Measurements from ENCODE around the gene DOCK2. TPM values are rescaled to one million over a fixed set of nuclear protein-coding genes. Genes with fewer than 3 reads are reported as not detected.
"Not testable (repeated sequence)": the region's sequence is repeated elsewhere in the genome, so short reads cannot be mapped to it uniquely, and the experiment has no call there.

Gene DOCK2
- total RNA-seq, 2 experiments from 2014 or later: 189 to 198 TPM

DNA sequence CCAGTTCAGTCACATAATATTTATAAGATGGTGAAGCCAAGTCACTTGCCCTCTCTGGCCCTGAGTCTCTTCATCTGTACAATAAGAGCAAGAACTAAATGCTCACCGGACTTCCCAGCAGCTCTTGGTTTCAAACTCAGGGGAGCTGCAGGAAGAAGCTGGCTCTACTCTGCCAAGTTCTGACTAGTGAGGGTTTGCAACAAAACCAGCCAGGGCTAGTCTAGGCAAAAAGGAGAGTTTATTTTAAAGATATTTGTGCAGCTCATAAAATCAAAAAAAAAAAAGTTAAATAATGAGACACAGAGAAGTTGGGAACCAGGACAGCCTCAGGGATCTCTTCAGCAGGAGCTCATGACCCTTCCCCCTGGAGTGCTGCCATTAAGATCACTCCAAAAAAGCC is 107.3 kb downstream of the DOCK2 start:
- intact Hi-C loops (cut with DNase I, micrococcal nuclease): no loop called here
- Mint-ChIP-seq H3K36me3 (ENCODE audit: low read depth) (peaks cover 52% of the 10 kb centered on the region), H3K4me3 (no peak overlapping the region), H3K9me3 (ENCODE audit: low read depth) (no peaks in the 10 kb centered on the region), H3K27ac (no peak overlapping the region), H3K4me1 (peaks cover 10% of the 10 kb centered on the region), H3K27me3 (no peaks in the 10 kb centered on the region)
- ATAC-seq (no peak), DNase-seq (no peak)
- ChIA-PET POLR2A (interaction anchor here (0.6 kb wide), 1 partner anchor 38 kb away, joined by 8 read pairs; no protein-coding TSS in a partner anchor), CTCF (no interaction called here)

GRCh38 chr5:169745441-169746146 is 108.5 kb downstream of the DOCK2 start:
- H3K4me3 Mint-ChIP-seq: no peak overlapping the region
- ChIA-PET POLR2A (no interaction called here), CTCF (interaction anchor here (1.0 kb wide), 1 partner anchor 59 kb away, joined by 3 read pairs; no protein-coding TSS in a partner anchor)
- peaks cover 10% of the 10 kb centered on the region for H3K4me1 Mint-ChIP-seq
- DNase-seq (no peak), ATAC-seq (peak; percentile 47)
- no peaks in the 10 kb centered on the region for H3K27me3 Mint-ChIP-seq
- peaks cover 55% of the 10 kb centered on the region for H3K36me3 Mint-ChIP-seq (ENCODE audit: low read depth)
- intact Hi-C loops (cut with DNase I, micrococcal nuclease): no loop called here
- H3K27ac Mint-ChIP-seq: peak overlapping the region; percentile 3
- no peaks in the 10 kb centered on the region for H3K9me3 Mint-ChIP-seq (ENCODE audit: low read depth)

GRCh38 chr5:169746147-169746694 is 109.1 kb downstream of the DOCK2 start:
- no peaks in the 10 kb centered on the region for H3K9me3 Mint-ChIP-seq (ENCODE audit: low read depth)
- peaks cover 54% of the 10 kb centered on the region for H3K36me3 Mint-ChIP-seq (ENCODE audit: low read depth)
- peaks cover 10% of the 10 kb centered on the region for H3K4me1 Mint-ChIP-seq
- ATAC-seq: peak; percentile 51
- intact Hi-C loops (cut with DNase I, micrococcal nuclease): no loop called here
- no peak overlapping the region for H3K4me3 Mint-ChIP-seq
- no peak for DNase-seq
- no peaks in the 10 kb centered on the region for H3K27me3 Mint-ChIP-seq
- ChIA-PET POLR2A (no interaction called here), CTCF (interaction anchor here (0.9 kb wide), 1 partner anchor 9 kb away, joined by 4 read pairs; no protein-coding TSS in a partner anchor)
- peak overlapping the region; percentile 39 for H3K27ac Mint-ChIP-seq

GRCh38 chr5:169748174-169748573 is 111.1 kb downstream of the DOCK2 start:
- ATAC-seq (no peak), DNase-seq (no peak)
- intact Hi-C loops (cut with DNase I, micrococcal nuclease): no loop called here
- H3K4me1 Mint-ChIP-seq: peaks cover 10% of the 10 kb centered on the region
- H3K36me3 Mint-ChIP-seq (ENCODE audit: low read depth): peaks cover 60% of the 10 kb centered on the region
- H3K27me3 Mint-ChIP-seq: no peaks in the 10 kb centered on the region
- no peak overlapping the region for H3K27ac Mint-ChIP-seq
- CTCF ChIA-PET: interaction anchor here (0.6 kb wide), 2 partner anchors 31 to 185 kb away, joined by 3 read pairs; no protein-coding TSS in a partner anchor
- POLR2A ChIA-PET: no interaction called here
- no peak overlapping the region for H3K4me3 Mint-ChIP-seq
- H3K9me3 Mint-ChIP-seq (ENCODE audit: low read depth): no peaks in the 10 kb centered on the region

- POLR2A ChIA-PET: interaction anchor here (0.5 kb wide), 1 partner anchor 1122 kb away, joined by 3 read pairs; no protein-coding TSS in a partner anchor
- no peak for ATAC-seq
Observed at GRCh38 chr5:169749295-169749694, 112.2 kb downstream of the DOCK2 start.

GRCh38 chr5:169751490-169751889 is 114.4 kb downstream of the DOCK2 start:
- ATAC-seq (no peak), DNase-seq (no peak)
- no peaks in the 10 kb centered on the region for H3K9me3 Mint-ChIP-seq (ENCODE audit: low read depth)
- ChIA-PET CTCF (interaction anchor here (0.6 to 0.9 kb wide), 4 partner anchors 10 to 945 kb away, joined by 3 read pairs; no protein-coding TSS in a partner anchor), POLR2A (no interaction called here)
- H3K4me1 Mint-ChIP-seq: no peaks in the 10 kb centered on the region
- intact Hi-C loops (cut with DNase I, micrococcal nuclease): no loop called here
- no peak overlapping the region for H3K4me3 Mint-ChIP-seq
- H3K36me3 Mint-ChIP-seq (ENCODE audit: low read depth): peaks cover 45% of the 10 kb centered on the region
- no peak overlapping the region for H3K27ac Mint-ChIP-seq
- H3K27me3 Mint-ChIP-seq: no peaks in the 10 kb centered on the region

More at GRCh38 chr5:169749295-169749694, 112.2 kb downstream of the DOCK2 start:
- Mint-ChIP-seq H3K36me3 (ENCODE audit: low read depth) (peaks cover 58% of the 10 kb centered on the region), H3K4me3 (no peak overlapping the region), H3K4me1 (peaks cover 10% of the 10 kb centered on the region), H3K9me3 (ENCODE audit: low read depth) (no peaks in the 10 kb centered on the region), H3K27me3 (no peaks in the 10 kb centered on the region), H3K27ac (no peak overlapping the region)
- CTCF ChIA-PET: no interaction called here
- no peak for DNase-seq
- intact Hi-C loops (cut with DNase I, micrococcal nuclease): no loop called here

- H3K27ac Mint-ChIP-seq; DNase-seq; H3K4me1 Mint-ChIP-seq; H3K4me3 Mint-ChIP-seq; POLR2A ChIA-PET; H3K27me3 Mint-ChIP-seq; ATAC-seq; H3K9me3 Mint-ChIP-seq (ENCODE audit: low read depth); intact Hi-C loops (cut with DNase I, micrococcal nuclease): not testable (repeated sequence)
- peaks cover 44% of the 10 kb centered on the region for H3K36me3 Mint-ChIP-seq (ENCODE audit: low read depth)
- CTCF ChIA-PET: interaction anchor here (0.9 kb wide), 1 partner anchor 18 kb away, joined by 3 read pairs; no protein-coding TSS in a partner anchor
Observed at GRCh38 chr5:169752566-169752965, 115.5 kb downstream of the DOCK2 start.

DNA sequence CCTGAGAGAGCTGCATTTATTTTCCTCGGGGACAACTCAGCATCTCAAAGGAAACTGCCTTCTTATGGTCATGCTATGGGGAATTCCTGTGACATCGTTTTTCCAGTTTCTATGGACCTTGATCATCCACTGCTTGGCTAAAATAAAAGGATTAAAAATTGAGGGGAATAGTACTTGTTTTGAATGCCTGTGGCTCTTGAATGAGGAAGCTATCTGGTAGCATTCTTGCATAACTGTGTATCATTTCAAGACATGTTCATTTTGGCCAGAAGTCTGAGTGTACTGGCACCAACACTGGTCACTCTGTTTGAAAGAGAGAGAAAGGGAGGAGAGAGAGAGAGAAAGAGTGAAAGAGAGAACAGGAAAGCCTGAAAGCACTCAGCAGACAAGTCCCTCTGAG is 116.7 kb downstream of the DOCK2 start:
- Mint-ChIP-seq H3K36me3 (ENCODE audit: low read depth) (peaks cover 44% of the 10 kb centered on the region), H3K4me1 (no peaks in the 10 kb centered on the region), H3K9me3 (ENCODE audit: low read depth) (no peaks in the 10 kb centered on the region), H3K27me3 (no peaks in the 10 kb centered on the region), H3K4me3 (no peak overlapping the region), H3K27ac (peak overlapping the region; percentile 22)
- ChIA-PET POLR2A (no interaction called here), CTCF (interaction anchor here (1.3 kb wide), 1 partner anchor 10 kb away, joined by 4 read pairs; no protein-coding TSS in a partner anchor)
- intact Hi-C loops (cut with DNase I, micrococcal nuclease): no loop called here
- DNase-seq (no peak), ATAC-seq (no peak)

- POLR2A ChIA-PET: no interaction called here
- H3K4me3 Mint-ChIP-seq: no peak overlapping the region
- no peaks in the 10 kb centered on the region for H3K27me3 Mint-ChIP-seq
- H3K9me3 Mint-ChIP-seq (ENCODE audit: low read depth): no peaks in the 10 kb centered on the region
- DNase-seq (no peak), ATAC-seq (no peak)
- intact Hi-C loops (cut with DNase I, micrococcal nuclease): no loop called here
- H3K27ac Mint-ChIP-seq: no peak overlapping the region
- H3K36me3 Mint-ChIP-seq (ENCODE audit: low read depth): peaks cover 42% of the 10 kb centered on the region
- CTCF ChIA-PET: no interaction called here
- no peaks in the 10 kb centered on the region for H3K4me1 Mint-ChIP-seq
Observed at GRCh38 chr5:169754737-169755136, 117.7 kb downstream of the DOCK2 start.

- no peak overlapping the region for H3K27ac Mint-ChIP-seq
- ATAC-seq (no peak), DNase-seq (no peak)
- no peak overlapping the region for H3K4me3 Mint-ChIP-seq
- H3K9me3 Mint-ChIP-seq (ENCODE audit: low read depth): no peaks in the 10 kb centered on the region
- peaks cover 40% of the 10 kb centered on the region for H3K36me3 Mint-ChIP-seq (ENCODE audit: low read depth)
- H3K4me1 Mint-ChIP-seq: no peaks in the 10 kb centered on the region
- POLR2A ChIA-PET: no interaction called here
- H3K27me3 Mint-ChIP-seq: no peaks in the 10 kb centered on the region
- CTCF ChIA-PET: no interaction called here
- intact Hi-C loops (cut with DNase I, micrococcal nuclease): no loop called here
Observed at GRCh38 chr5:169756071-169756765, 119.1 kb downstream of the DOCK2 start.

DNA sequence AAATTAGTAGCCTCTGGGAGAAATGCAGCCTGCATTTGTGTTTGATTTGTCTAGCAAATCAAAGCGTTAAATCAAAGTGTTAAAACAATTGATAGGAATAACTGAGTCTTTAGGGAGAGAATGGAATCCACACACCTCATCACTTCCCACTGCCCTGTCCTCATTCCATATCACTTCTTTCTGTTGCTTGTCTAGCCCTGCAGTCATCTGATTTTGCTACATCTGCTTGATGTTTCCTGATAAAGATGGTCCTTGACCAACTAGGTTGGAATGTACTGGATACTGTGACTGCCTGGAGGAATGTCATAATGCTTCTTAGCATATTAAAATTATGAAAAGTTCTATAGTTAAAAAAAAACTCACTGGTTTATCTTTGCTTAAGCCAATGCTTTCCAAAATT is 119.9 kb downstream of the DOCK2 start:
- intact Hi-C loops (cut with DNase I, micrococcal nuclease): no loop called here
- no peaks in the 10 kb centered on the region for H3K4me1 Mint-ChIP-seq
- DNase-seq: no peak
- no peaks in the 10 kb centered on the region for H3K27me3 Mint-ChIP-seq
- no peak overlapping the region for H3K27ac Mint-ChIP-seq
- ChIA-PET CTCF (no interaction called here), POLR2A (no interaction called here)
- ATAC-seq: no peak
- no peak overlapping the region for H3K4me3 Mint-ChIP-seq
- H3K36me3 Mint-ChIP-seq (ENCODE audit: low read depth): peaks cover 38% of the 10 kb centered on the region
- H3K9me3 Mint-ChIP-seq (ENCODE audit: low read depth): no peaks in the 10 kb centered on the region

- POLR2A ChIA-PET: no interaction called here
- no peak overlapping the region for H3K4me3 Mint-ChIP-seq
- H3K27me3 Mint-ChIP-seq: no peaks in the 10 kb centered on the region
- no peak for ATAC-seq
- peaks cover 44% of the 10 kb centered on the region for H3K36me3 Mint-ChIP-seq (ENCODE audit: low read depth)
- H3K9me3 Mint-ChIP-seq (ENCODE audit: low read depth): no peaks in the 10 kb centered on the region
- CTCF ChIA-PET: no interaction called here
- H3K27ac Mint-ChIP-seq: no peak overlapping the region
- no peak for DNase-seq
- no peaks in the 10 kb centered on the region for H3K4me1 Mint-ChIP-seq
- intact Hi-C loops (cut with DNase I, micrococcal nuclease): no loop called here
Observed at GRCh38 chr5:169758886-169759285, 121.8 kb downstream of the DOCK2 start.

All from activated CD4-positive, alpha-beta T cell treated with anti-CD3 and anti-CD28 coated beads for 36 hours (primary cell).